Natural killer cell (primary cell): ENCODE measurements around the gene TMEM239. TPM values are rescaled to one million over a fixed set of nuclear protein-coding genes. Genes with fewer than 3 reads are reported as not detected.

ENCODE experiments used
- ATAC-seq, 3 donors: fragments of 150-1000 bp in 2 of 3; fragments of 200-7000 bp in 1 of 3; cut with Tn5 transposase; 1 replicate in 1 of 3; 2 replicates in 2 of 3; pipeline ENCODE4 v1.10.0; 2021; ENCODE audit warnings: mild to moderate bottlenecking in 2 of 3, moderate library complexity in 2 of 3
- DNase-seq, 2 donors: peaks; one replicate each; pipeline versions ENCODE4 v3.0.0 to v3.0.0-alpha.2; 2013 to 2021; ENCODE audit warnings: mixed read lengths in 1 of 2
- H3K27ac ChIP-seq: one replicate; pipeline ENCODE4 v1.5.1; 2013; ENCODE audit warnings: mild to moderate bottlenecking, low read length
- H3K27me3 ChIP-seq: one replicate; pipeline ENCODE4 v1.6.1; 2013; ENCODE audit warnings: low read length; ENCODE audit not compliant: control insufficient read depth, insufficient read depth
- H3K36me3 ChIP-seq: one replicate; pipeline ENCODE4 v1.6.1; 2013; ENCODE audit warnings: low read length; ENCODE audit not compliant: control insufficient read depth, insufficient read depth
- H3K4me1 ChIP-seq: one replicate; pipeline ENCODE4 v1.6.1; 2013; ENCODE audit warnings: low read length; ENCODE audit not compliant: control insufficient read depth, insufficient read depth
- H3K4me3 ChIP-seq: one replicate; pipeline ENCODE4 v1.5.1; 2013; ENCODE audit warnings: low read length
- H3K9me3 ChIP-seq: one replicate; pipeline ENCODE4 v1.6.1; 2013; ENCODE audit warnings: low read length; ENCODE audit not compliant: control insufficient read depth, insufficient read depth
- H3K27ac Mint-ChIP-seq, 2 donors: one replicate each; pipeline ENCODE4 v1.8.0; 2022; ENCODE audit warnings: mild to moderate bottlenecking in 2 of 2, mixed read lengths in 2 of 2, moderate library complexity in 1 of 2
- H3K27me3 Mint-ChIP-seq, 2 donors: one replicate each; pipeline ENCODE4 v1.8.0; 2022; ENCODE audit warnings: low read depth in 2 of 2, mixed read lengths in 2 of 2
- H3K36me3 Mint-ChIP-seq: one replicate; pipeline ENCODE4 v1.8.0; 2022; ENCODE audit warnings: mixed read lengths
- H3K4me1 Mint-ChIP-seq, 2 donors: one replicate each; pipeline ENCODE4 v1.8.0; 2022; ENCODE audit warnings: mixed read lengths in 2 of 2
- H3K4me3 Mint-ChIP-seq: one replicate; pipeline ENCODE4 v1.8.0; 2022; ENCODE audit warnings: mild to moderate bottlenecking, moderate library complexity, mixed read lengths
- H3K9me3 Mint-ChIP-seq, 2 donors: one replicate each; pipeline ENCODE4 v1.8.0; 2022; ENCODE audit warnings: mixed read lengths in 2 of 2
- CTCF ChIP-seq: fragments of 200-600 bp; IDR thresholded peaks from one replicate; pipeline ENCODE4 v1.8.0; 2022; ENCODE audit warnings: antibody characterized with exemption
- WGBS: methylation state at CpG from one replicate; pipeline ENCODE4 v1.1.7; 2013; ENCODE audit warnings: missing lambda C conversion rate; ENCODE audit not compliant: insufficient coverage; 5-methylcytosine and 5-hydroxymethylcytosine counted together
- intact Hi-C: fragments of 100-400 bp; cut with micrococcal nuclease; formaldehyde crosslinking; loops from one replicate; pipeline ENCODE4 v1.14.2; 2022
- total RNA-seq, 4 donors: library from RNA; stranded (reverse); fragments of 120-200 nt in 1 of 4; gene quantifications; one replicate each; pipeline versions ENCODE4 v1.2.3 to v1.2.4, GENCODE V29; 2013 to 2022

Gene TMEM239
- total RNA-seq, 3 donors from 2014 or later (not counting 1 experiment from before 2014, with no cell fraction given): not detected

- DNase-seq (no peak), ATAC-seq (peak; percentile 60 to 80 (median 68))
- intact Hi-C loops: no loop called here
- no peak for TF ChIP-seq CTCF
- Histone ChIP-seq H3K27ac (no peak overlapping the region), H3K36me3 (no peaks in the 10 kb centered on the region), H3K9me3 (no peaks in the 10 kb centered on the region), H3K27me3 (peaks cover 3% of the 10 kb centered on the region), H3K4me1 (peaks cover 16% of the 10 kb centered on the region), H3K4me3 (no peak overlapping the region)
- Mint-ChIP-seq H3K27ac (peak overlapping the region in 1 of 2 donors; percentile 36), H3K9me3 (no peaks in the 10 kb centered on the region), H3K4me1 (peaks cover 13 to 14% of the 10 kb centered on the region in 2 donors), H3K4me3 (peak overlapping the region; percentile 56), H3K36me3 (no peaks in the 10 kb centered on the region), H3K27me3 (peaks cover 6 to 10% of the 10 kb centered on the region in 2 donors)
- WGBS: 29% methylated on average over 12 of the region's 12 CpGs
These were observed 44.5 kb upstream of the TMEM239 start for GRCh38 chr20:2771631-2772080.

- no peak overlapping the region for H3K4me3 ChIP-seq
- WGBS: 86% methylated on average over 8 of the region's 9 CpGs
- no peaks in the 10 kb centered on the region for H3K9me3 ChIP-seq
- H3K36me3 ChIP-seq: no peaks in the 10 kb centered on the region
- Mint-ChIP-seq H3K27ac (no peak overlapping the region), H3K4me1 (peaks cover 13 to 14% of the 10 kb centered on the region in 2 donors), H3K27me3 (no peaks in the 10 kb centered on the region), H3K9me3 (no peaks in the 10 kb centered on the region), H3K36me3 (no peaks in the 10 kb centered on the region), H3K4me3 (no peak overlapping the region)
- intact Hi-C loops: no loop called here
- TF ChIP-seq CTCF: no peak
- no peak for ATAC-seq
- peaks cover 16% of the 10 kb centered on the region for H3K4me1 ChIP-seq
- no peaks in the 10 kb centered on the region for H3K27me3 ChIP-seq
- H3K27ac ChIP-seq: no peak overlapping the region
- DNase-seq: no peak
These were observed 42.4 kb upstream of the TMEM239 start for GRCh38 chr20:2773812-2774211.

GRCh38 chr20:2775139-2775538 lies 41.0 kb upstream of the TMEM239 start:
- H3K4me1 Mint-ChIP-seq: peaks cover 13 to 14% of the 10 kb centered on the region in 2 donors
- Histone ChIP-seq H3K27me3 (no peaks in the 10 kb centered on the region), H3K4me1 (peaks cover 16% of the 10 kb centered on the region), H3K36me3 (no peaks in the 10 kb centered on the region), H3K9me3 (no peaks in the 10 kb centered on the region), H3K27ac (no peak overlapping the region), H3K4me3 (no peak overlapping the region)
- no peaks in the 10 kb centered on the region for H3K9me3 Mint-ChIP-seq
- no peak for TF ChIP-seq CTCF
- no peak overlapping the region for H3K27ac Mint-ChIP-seq
- ATAC-seq: no peak
- no peaks in the 10 kb centered on the region for H3K36me3 Mint-ChIP-seq
- WGBS: 93% methylated on average over 3 of the region's 3 CpGs
- peaks cover 0 to 4% of the 10 kb centered on the region in 2 donors for H3K27me3 Mint-ChIP-seq
- intact Hi-C loops: no loop called here
- no peak for DNase-seq
- H3K4me3 Mint-ChIP-seq: no peak overlapping the region
